ENCODE measurements around the gene MON2.
"Not testable (repeated sequence)": the region's sequence is repeated elsewhere in the genome, so short reads cannot be mapped to it uniquely, and the experiment has no call there.

The MON2 gene

DNA sequence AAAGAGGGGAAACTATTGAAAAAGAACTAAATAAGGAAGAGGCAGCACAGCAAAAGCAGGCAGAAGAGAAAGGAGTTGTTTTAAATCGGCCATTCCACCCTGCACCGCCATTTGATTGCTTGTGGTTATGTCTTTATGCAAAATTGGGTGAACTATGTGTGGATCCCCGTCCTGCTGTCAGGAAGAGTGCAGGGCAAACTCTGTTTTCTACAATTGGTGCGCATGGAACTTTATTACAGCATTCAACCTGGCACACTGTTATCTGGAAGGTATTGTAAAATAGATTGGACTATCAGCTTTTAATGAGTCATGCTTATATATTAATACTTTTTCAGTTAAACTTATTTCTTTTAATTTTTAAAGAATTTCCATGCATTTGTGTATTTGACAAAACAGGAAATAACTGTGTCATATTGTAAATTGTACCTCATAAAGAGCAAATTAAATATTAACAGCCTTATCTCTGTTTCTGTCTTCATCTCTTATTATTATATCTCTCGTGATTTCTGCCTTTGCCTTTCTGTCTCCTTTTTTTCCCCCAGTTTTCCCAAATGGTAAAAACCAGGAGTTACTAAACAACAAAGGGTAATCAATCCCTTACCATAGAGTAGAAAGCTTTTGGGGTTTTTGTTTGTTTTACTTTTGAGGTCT is 86.4 kb downstream of the MON2 start:
- DNase-seq: no peak

DNA sequence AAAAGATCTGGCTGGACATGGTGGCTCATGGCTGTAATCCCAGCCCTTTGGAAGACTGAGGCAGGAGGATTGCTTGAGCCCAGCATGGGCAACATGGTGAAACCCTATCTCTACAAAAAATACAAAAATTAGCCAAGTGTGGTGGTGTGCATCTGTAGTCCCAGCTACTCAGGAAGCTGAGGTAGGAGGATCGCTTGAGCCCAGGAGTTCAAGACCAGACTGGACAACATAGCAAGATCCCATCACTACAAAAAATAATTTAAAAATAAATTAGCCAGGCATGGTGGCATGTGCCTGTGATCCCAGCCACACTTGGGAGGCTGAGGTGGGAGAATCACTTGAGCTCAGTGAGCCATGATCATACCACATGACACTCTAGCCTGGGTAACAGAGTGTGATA is 92.7 kb downstream of the MON2 start:
- DNase-seq: not testable (repeated sequence)

DNA sequence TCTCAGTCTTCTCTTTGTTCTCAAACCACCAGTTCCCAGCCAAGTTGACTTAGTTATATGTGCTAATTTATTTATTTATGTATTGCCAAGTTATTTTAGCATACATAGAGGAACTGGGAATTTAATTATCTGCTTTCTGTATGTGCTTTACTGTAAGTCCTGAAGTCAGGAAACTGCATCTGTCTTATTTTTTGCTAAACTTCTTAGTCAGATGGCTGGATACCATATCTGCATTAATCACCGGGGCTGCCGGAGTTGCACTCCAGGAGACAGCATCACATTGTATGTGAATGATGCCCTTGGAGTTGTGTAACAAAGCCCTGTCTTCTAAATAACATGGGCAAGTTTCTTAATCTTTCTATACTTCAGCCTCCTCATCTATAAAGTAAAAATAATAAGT is 96.2 kb downstream of the MON2 start:
- no peak for DNase-seq

GRCh38 chr12:62575036-62575435 is 108.4 kb downstream of the MON2 start:
- no peak for DNase-seq

- no peak for DNase-seq
Observed at GRCh38 chr12:62576503-62576902, 109.9 kb downstream of the MON2 start.

- no peak for DNase-seq
Observed at GRCh38 chr12:62578726-62579125, 112.1 kb downstream of the MON2 start.

GRCh38 chr12:62581288-62582064 is 114.8 kb downstream of the MON2 start:
- DNase-seq: no peak

- DNase-seq: no peak
Observed at GRCh38 chr12:62582065-62582366, 115.4 kb downstream of the MON2 start.

GRCh38 chr12:62584619-62585018 is 118.0 kb downstream of the MON2 start:
- no peak for DNase-seq

- DNase-seq: no peak
Observed at GRCh38 chr12:62586850-62587249, 120.2 kb downstream of the MON2 start.

- no peak for DNase-seq
Observed at GRCh38 chr12:62588916-62589315, 122.3 kb downstream of the MON2 start.

DNA sequence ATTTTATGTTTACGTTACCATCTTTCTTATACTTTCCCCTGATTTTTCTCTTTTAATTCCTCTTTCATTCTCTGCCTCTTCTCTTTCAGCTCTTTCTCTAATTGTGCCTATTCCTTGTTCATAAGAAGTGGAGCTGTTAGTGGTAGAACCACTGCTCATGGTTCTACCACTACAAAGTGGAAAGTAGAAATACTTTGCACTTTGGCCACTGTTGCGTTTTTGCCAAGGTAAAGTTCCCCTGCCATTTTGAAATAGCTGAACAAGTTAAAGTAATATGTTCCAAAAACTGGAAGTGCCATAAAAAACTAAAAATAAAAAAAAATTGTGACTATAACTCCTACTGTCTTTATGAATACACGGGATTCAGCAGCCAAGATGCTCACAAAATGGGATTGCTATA is 130.6 kb downstream of the MON2 start:
- DNase-seq: no peak

DNA sequence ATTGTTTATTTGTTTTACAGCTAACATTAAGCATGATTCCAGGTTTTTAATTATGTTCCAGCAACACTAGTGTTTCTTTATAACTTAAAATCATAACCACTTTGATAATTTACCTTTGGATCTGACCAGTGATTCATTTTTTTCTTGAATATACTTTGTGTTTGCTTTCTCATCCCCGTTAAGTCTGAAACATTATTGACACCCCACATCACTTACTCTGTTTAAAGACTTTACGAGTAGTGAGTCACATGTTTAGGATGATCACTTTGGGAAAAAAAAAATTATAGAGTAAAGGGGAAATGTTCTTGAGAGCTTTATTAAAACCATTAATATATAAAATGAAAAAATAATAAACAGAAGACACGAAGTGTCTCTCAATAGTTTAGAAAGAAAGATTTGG is 132.2 kb downstream of the MON2 start:
- no peak for DNase-seq

DNA sequence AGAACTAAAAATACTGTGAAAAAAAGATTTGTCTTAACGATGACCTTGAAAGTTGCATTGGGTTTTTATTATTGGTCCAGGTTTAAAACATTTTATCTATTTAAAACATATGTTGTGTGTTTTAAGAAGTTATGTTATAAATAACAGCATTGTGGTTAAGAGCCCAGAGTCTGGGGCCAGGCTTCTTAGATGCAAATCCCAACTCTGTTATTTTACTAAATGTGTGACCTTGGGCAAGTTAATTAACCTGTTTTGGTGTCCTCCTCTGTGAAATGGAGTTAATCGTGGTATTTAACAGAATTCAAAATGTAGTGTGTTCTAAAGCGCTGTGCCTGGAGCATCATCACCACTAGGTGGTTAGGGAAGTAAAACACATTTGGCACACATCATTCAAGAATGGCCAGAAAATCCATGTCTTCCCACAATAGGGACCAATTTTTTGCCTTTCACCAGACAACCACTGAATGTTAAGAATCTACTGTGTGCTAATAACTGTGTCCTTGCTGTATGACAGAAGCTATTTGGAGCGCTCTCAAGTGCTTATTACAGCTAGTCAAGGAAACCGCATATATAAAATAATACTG is 133.3 kb downstream of the MON2 start:
- no peak for DNase-seq

DNA sequence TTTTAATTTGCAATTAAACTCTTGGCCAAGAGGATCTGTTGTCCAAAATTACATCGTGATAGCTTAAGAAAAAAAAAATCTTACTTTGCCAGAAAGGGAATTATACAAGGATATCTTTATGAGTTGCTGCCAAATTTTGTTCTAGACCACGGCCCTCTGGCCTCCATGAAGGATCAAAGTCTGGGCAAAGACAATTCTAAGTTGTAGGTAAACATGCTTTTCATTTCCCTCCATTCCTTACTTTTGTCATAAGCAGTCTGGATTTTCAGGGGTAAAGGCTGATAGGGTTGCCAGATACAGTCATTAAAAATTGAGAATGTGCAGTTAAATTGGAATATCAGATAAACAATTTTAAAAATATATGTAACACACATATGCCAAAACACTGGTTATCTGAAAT is 135.1 kb downstream of the MON2 start:
- no peak for DNase-seq

DNA sequence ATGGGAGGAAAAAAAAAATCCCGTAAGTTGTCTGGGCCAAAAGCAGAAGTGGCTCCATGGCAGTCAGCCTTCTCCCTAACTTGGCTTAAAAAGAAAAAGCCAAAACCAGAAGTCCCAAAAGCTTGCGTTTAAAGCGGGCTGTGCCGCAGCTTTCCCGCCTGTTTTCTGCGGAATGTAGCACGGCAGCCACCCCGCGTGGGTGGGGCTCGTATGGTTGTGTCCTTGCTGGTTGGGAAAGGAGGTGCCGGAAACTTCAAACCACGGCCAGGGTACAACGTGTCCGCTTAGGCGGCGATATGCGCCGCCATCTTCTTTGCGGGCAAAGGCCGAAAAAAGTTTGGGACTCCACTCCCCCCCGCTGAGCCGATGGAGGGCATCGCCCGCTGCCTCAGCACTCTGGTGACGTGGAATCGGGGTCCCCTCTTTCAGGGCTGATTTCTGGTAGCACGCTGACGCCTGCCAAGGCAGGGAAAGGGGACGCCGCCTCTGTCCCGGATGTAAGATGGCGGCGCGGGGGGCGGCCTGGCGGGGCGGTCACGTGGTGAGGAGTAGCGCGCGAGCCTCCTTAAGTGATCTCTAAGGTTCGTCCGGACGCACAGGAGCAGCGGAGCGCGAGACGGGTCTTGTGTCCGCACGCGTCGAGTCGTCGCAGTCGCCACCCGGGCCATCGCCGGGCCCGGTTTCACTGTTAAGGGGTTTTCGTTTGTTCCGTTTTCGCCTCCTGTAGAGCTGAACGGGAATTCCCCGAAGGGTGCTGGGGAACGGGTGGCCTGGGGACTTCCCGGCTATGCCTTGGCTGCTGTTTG is 135.8 kb downstream of the MON2 start:
- peak; percentile 79 for DNase-seq

GRCh38 chr12:62603061-62603810 is 136.6 kb downstream of the MON2 start:
- peak; percentile 71 for DNase-seq

GRCh38 chr12:62603811-62604098 is 137.1 kb downstream of the MON2 start:
- DNase-seq: no peak

DNA sequence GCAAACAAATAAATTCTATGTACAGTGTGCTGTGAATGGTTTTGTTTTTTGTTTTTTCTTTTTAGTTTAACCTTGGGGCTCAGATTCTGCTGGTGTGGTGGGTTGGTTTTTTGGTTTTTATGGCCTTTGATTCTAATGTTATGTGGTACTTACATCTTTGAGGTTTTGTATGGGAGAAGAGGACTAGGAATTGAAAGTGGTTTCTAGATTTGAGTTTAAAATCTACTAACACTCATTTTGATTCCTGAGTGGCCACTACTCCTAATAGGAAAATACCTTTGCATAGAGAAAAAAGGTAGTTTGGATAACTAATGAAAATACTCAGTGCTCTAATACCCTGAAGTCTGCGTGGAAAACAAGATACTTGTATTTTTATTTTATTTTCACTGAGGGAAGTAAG is 137.7 kb downstream of the MON2 start:
- no peak for DNase-seq

- no peak for DNase-seq
Observed at GRCh38 chr12:62604871-62605270, 138.2 kb downstream of the MON2 start.

GRCh38 chr12:62605981-62606380 is 139.4 kb downstream of the MON2 start:
- DNase-seq: no peak

DNA sequence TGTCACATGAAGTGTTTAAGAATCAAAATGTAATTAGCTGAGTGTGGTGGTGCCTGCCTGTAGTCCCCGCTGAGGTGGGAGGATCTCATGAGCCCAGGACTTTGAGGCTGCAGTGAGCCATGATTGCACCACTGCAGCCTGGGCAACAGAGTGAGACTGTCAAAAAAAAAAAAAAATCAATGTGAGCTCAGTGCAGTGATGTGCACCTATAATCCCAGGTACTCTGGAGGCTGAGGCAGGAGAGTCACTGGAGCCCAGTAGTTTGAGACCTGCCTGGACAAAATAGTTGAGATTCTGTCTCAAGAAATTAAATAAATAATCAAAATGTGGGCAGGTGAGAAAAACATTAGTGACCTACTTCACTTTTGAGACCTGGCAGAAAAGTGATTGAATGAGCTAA is 140.0 kb downstream of the MON2 start:
- DNase-seq: no peak

DNA sequence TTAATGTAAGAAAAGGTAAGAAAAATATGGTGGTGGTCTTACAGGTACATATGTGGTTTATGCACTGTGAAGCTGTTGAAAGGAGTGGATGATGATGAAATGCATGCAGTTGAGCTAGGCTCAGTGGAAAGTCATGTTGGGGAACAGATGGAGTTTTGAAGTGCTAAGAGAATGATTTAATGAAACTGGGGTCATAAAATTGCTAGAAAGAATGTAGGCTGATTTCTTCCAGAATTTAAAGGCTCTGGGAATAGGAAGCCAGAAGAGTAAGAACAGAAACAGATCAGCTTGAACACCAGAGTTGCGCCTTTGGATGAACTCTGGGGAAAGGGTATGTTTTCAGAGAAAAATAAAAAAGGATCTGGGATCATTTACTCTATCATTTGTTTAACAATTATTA is 146.5 kb downstream of the MON2 start:
- DNase-seq: no peak

Measured in activated CD4-positive, alpha-beta T cell treated with anti-CD3 and anti-CD28 coated beads for 1 hour (primary cell).